ENCODE measurements around the gene CFAP410. TPM values are rescaled to one million over a fixed set of nuclear protein-coding genes. Genes with fewer than 3 reads are reported as not detected.

CFAP410 gene
- total and polyA plus RNA-seq, 2 experiments from 2014 or later: 34.0 to 46.7 TPM

- H3K4me1 ChIP-seq (ENCODE audit: low read depth): no peaks in the 10 kb centered on the region
- no peak for DNase-seq (ENCODE audit: low read depth in 1 of 2, low spot score in 1 of 2)
- H3K27me3 ChIP-seq: no peaks in the 10 kb centered on the region
- TF ChIP-seq, protein P1, sequence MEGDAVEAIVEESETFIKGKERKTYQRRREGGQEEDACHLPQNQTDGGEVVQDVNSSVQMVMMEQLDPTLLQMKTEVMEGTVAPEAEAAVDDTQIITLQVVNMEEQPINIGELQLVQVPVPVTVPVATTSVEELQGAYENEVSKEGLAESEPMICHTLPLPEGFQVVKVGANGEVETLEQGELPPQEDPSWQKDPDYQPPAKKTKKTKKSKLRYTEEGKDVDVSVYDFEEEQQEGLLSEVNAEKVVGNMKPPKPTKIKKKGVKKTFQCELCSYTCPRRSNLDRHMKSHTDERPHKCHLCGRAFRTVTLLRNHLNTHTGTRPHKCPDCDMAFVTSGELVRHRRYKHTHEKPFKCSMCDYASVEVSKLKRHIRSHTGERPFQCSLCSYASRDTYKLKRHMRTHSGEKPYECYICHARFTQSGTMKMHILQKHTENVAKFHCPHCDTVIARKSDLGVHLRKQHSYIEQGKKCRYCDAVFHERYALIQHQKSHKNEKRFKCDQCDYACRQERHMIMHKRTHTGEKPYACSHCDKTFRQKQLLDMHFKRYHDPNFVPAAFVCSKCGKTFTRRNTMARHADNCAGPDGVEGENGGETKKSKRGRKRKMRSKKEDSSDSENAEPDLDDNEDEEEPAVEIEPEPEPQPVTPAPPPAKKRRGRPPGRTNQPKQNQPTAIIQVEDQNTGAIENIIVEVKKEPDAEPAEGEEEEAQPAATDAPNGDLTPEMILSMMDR (IDR thresholded peaks at IDR 0.05; ENCODE audit: low read depth, low read length): no peak
- no peaks in the 10 kb centered on the region for H3K9me3 ChIP-seq (ENCODE audit: low read depth)
- no peak overlapping the region for H3K4me3 ChIP-seq
- H3K36me3 ChIP-seq: no peaks in the 10 kb centered on the region
- no peak overlapping the region for H3K27ac ChIP-seq
These were observed 11.7 kb upstream of the CFAP410 start for GRCh38 chr21:44350773-44351481.

GRCh38 chr21:44349847-44350772 is 10.9 kb upstream of the CFAP410 start:
- no peak for DNase-seq (ENCODE audit: low read depth in 1 of 2, low spot score in 1 of 2)

GRCh38 chr21:44349416-44349846 is 10.2 kb upstream of the CFAP410 start:
- no peak for DNase-seq (ENCODE audit: low read depth in 1 of 2, low spot score in 1 of 2)
- Histone ChIP-seq H3K9me3 (ENCODE audit: low read depth) (no peaks in the 10 kb centered on the region), H3K27me3 (no peaks in the 10 kb centered on the region), H3K36me3 (no peaks in the 10 kb centered on the region), H3K27ac (no peak overlapping the region), H3K4me1 (ENCODE audit: low read depth) (no peaks in the 10 kb centered on the region), H3K4me3 (no peak overlapping the region)
- TF ChIP-seq, protein P1 (IDR thresholded peaks at IDR 0.05; ENCODE audit: low read depth, low read length): no peak

More at GRCh38 chr21:44349847-44350772, 10.9 kb upstream of the CFAP410 start:
- H3K4me3 ChIP-seq: no peak overlapping the region
- TF ChIP-seq, protein P1 (IDR thresholded peaks at IDR 0.05; ENCODE audit: low read depth, low read length): no peak
- no peaks in the 10 kb centered on the region for H3K36me3 ChIP-seq
- H3K4me1 ChIP-seq (ENCODE audit: low read depth): no peaks in the 10 kb centered on the region
- no peaks in the 10 kb centered on the region for H3K27me3 ChIP-seq
- H3K27ac ChIP-seq: no peak overlapping the region
- no peaks in the 10 kb centered on the region for H3K9me3 ChIP-seq (ENCODE audit: low read depth)

DNA sequence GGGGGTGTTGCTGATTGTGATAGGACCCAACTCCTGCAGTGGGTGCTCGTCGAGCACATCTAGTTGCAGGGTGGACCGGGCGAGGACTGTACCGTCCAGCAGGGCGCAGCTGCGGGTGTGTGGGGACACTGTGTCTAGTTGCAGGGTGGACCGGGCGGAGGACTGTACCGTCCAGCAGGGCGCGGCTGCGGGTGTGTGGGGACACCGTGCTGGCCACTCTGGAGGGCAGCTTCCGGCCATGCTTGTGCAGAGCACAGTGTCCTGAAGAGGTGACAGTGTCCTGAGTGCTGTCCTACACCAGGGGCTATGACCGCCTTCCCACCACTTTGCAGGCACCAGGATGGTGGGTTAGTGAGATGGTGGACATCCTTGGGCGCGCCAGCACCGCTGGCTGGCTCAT is 9.7 kb upstream of the CFAP410 start:
- TF ChIP-seq, protein P1 (IDR thresholded peaks at IDR 0.05; ENCODE audit: low read depth, low read length): no peak
- H3K4me1 ChIP-seq (ENCODE audit: low read depth): no peaks in the 10 kb centered on the region
- no peak for DNase-seq (ENCODE audit: low read depth in 1 of 2, low spot score in 1 of 2)
- H3K9me3 ChIP-seq (ENCODE audit: low read depth): no peaks in the 10 kb centered on the region
- H3K27me3 ChIP-seq: no peaks in the 10 kb centered on the region
- H3K27ac ChIP-seq: no peak overlapping the region
- no peaks in the 10 kb centered on the region for H3K36me3 ChIP-seq
- H3K4me3 ChIP-seq: no peak overlapping the region

DNA sequence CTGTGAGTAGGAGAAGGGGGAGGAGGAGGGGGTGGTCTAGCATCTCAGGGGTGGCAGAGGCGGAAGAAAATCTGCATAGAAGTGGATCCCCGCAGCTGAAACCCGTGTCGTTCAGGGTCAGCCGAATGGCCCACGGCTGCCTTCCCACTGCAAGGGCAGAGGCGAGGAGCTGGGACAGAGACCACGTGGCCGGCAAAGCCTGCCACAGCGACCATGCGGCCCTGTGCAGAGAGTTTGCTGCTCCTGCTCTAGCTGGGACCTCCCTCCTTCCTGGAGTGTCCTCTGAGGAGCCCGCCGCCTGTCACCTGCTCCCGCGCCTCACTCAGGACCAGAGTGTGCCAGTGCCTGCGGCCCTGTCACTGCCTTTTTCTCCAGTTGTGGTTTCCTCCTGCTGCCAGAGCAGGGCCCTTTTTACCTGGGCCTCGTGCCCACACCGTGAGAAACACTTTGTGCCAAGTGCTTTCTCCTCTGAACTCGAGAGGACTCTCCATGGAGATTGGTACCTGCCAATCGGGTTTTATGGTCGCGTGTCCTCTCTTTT is 8.8 kb upstream of the CFAP410 start:
- no peaks in the 10 kb centered on the region for H3K9me3 ChIP-seq (ENCODE audit: low read depth)
- no peaks in the 10 kb centered on the region for H3K36me3 ChIP-seq
- H3K27me3 ChIP-seq: no peaks in the 10 kb centered on the region
- no peak overlapping the region for H3K4me3 ChIP-seq
- no peak overlapping the region for H3K27ac ChIP-seq
- TF ChIP-seq, protein P1 (IDR thresholded peaks at IDR 0.05; ENCODE audit: low read depth, low read length): no peak
- H3K4me1 ChIP-seq (ENCODE audit: low read depth): no peaks in the 10 kb centered on the region
- no peak for DNase-seq (ENCODE audit: low read depth in 1 of 2, low spot score in 1 of 2)
